SKM-1 treated with dmso at 0.1 percent for 144 hours (cell line): ENCODE measurements around the gene KRTAP2-4.
"Not testable (repeated sequence)": the region's sequence is repeated elsewhere in the genome, so short reads cannot be mapped to it uniquely, and the experiment has no call there.

Source experiments
- DNase-seq: peaks from one replicate; lab custom pipeline; 2025; ENCODE audit not compliant: unreplicated experiment; lab: John Stamatoyannopoulos, UW

Gene KRTAP2-4

DNA sequence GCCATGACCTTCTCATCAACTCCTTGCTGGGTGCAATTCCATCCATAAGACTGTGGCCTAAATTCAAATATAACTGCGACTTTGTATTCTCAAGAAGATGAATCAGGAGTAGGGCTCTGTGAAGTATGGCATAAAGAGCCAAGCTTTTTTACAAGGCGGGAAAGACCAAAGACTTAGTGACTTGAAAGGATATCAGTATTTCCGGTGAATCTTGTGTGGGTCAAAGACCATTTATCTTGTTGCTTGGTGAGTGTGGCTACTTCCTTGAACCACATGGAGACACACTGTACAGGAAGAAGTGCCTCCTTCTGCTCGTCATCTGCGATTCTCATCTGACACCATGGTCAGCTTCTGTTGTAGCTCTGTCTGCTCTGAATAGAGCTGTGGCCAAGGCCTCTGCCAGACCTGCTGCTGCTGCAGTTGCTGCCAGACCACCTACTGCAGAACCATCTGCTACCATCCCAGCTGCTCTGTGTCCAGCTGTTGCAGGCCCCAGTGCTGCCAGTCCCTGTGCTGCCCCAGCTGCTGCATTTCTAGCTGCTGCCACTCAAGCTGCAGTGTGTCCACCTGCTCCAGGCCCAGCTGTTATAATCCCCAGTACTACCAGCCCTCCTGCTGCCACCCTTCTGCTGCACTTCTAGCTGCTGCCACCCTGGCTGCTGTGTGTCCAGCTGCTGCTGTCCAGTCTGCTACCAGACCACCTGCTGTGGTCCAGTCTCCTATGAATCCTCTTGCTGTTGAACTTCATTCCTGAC, 6.1 kb upstream of the KRTAP2-4 start:
- DNase-seq: no peak

GRCh38 chr17:41069031-41069430, 3.4 kb upstream of the KRTAP2-4 start:
- DNase-seq: no peak

GRCh38 chr17:41067281-41067680, 1.6 kb upstream of the KRTAP2-4 start:
- DNase-seq: no peak

DNA sequence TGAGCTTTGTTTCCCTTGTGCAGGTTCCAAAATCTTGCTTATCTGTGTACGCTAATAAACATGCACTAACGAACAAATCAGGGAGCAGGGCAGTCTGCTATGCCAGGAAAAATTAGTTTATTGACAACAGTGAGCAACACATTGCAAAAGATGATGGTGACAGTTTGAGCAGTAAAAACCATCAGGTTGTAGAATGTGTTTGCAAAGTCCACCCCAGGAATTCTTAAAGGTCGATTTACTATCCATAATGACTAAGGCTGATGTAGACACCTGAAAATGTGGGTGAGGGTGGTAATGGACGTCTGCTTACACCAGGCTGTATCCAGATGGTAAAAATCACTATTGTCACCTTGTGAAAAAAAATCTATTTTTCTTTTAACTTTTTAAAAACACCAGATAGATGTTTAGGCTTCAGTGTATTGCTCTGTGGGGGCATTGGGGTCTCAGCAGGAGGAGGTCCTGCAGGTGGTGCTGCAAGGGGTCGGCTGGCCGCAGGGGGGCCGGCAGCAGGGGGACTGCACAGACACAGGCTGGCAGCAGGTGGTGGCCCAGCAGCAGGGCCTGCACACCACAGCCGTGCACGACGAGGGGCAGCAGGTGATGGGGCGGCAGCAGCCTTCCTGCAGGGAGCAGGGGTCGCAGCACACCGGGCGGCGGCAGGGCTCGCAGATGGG, 526 bp downstream of the KRTAP2-4 start:
- DNase-seq: not testable (repeated sequence)

DNA sequence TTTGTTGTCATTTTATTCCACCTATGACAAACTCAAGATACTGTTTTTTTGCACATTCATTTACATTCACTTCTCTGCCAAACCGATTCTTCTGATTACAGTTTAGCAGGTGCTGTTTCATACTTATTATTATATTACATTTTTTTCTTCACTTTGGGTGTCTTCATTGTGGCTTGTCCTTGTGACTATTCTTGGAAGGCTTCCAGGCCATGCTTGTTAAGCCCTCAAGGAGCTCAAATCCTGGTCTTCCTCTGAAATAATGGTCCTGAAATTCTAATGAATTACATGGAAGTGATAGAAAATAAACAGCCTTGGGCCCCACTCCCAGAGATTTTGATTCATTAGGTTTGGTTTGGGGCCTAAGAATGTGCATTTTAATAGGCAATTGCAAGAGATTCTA, 1.4 kb downstream of the KRTAP2-4 start:
- no peak for DNase-seq

DNA sequence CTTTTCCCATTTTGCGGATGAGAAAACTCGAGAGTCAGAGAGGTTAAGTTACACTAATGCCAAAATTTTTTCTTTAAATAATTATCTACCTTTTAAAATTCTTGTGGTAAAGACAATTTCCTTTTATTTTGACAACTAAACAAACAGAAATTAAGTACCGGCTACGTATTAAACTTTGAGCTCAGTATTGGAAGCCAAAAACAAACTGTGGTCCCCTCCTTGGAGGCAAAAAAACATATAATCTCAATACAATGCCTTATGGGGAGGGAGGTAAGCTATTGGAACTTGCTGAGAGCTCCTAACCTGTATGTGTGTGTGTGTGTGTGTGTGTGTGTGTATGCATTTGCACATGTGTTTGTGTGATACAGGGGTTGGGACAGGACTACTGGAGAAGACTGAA, 2.2 kb downstream of the KRTAP2-4 start:
- DNase-seq: no peak

DNA sequence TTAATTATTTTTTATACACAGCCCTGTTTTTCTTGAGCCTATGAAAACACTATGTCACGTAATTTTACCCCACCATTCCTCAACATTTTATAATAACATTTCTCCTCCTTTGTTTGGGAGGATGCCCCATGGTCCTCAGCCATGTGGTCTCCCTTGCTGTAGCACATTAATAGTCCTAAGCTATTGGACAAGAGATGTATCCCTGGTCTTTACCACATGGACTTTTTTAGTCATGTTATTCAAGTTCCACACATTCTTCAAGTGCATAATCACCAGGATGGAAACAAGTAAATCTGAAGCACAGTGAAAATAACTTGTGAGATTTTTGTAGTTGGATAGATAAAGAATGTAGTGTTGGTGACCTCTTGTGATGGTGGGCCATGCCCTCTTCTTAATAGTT, 3.7 kb downstream of the KRTAP2-4 start:
- DNase-seq: no peak

DNA sequence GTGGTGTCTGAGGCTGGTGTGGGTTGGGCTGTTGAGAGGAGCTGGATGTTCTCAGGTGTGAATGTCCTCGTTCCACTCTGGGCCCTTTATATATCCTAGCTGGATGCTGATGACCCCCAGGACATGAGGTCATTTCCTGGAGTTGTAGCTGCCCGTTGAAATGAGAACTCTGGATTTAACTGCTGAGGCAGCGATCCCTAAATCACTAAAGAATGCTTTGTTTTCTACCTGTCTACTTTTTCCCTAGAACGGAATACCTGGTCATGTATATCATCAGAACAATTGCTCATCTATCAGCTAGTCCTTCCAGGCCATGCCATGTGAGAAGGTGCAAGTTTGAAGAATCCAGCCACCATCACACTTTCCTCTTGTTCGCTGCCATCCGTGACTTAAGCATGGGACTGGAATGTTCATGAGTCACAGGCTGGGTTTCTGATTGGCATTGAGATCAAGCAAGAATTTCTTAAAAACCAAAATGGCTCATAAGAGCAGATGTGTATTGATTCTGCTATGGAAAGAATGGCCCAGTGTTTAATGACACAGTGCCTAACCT, 5.6 kb downstream of the KRTAP2-4 start, which contains the start of gene KRTAP2-3:
TSS of gene KRTAP2-3 (minus strand) at position 63 of the 553 bp plus-strand sequence. CDS start 64 bp downstream, outside the sequence.
- no peak for DNase-seq

GRCh38 chr17:41059276-41060051, 6.2 kb downstream of the KRTAP2-4 start:
- not testable (repeated sequence) for DNase-seq

DNA sequence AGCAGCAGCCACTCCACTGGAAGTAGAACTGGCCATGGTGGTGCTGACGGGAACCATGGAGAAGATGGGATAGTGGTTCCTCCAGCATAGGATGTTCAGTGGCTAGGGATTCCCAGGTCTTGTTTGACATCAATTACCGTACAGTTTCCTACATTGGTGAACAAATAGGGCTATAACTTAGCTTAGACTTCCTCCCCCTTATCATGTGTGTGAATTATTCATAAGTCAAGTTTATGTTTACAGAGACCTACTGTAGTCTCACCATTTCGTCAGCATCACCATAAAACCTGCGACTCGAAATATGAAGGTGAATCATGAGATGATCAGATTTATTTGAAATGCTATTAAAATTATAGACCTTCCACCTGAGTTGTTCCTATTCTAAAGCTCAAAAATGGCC, 6.9 kb downstream of the KRTAP2-4 start:
- no peak for DNase-seq

DNA sequence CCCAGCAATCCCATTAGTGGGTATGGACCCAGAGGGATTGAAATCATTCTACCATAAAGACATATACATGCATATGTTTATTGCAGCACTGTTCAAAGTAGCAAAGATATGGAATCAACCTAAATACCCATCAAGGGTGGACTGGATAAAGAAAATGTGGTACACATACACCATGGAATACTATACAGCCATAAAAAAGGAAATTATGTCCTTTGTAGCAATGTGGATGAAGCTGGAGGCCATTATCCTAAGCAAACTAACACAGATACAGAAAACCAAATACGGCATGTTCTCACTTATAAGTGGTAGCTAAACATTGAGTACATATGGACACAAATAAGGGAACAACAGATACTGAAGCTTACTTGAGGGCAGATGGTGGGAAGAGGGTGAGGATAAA, 8.1 kb downstream of the KRTAP2-4 start:
- no peak for DNase-seq

GRCh38 chr17:41055130-41055529, 10.5 kb downstream of the KRTAP2-4 start, which contains the start of gene KRTAP2-2:
KRTAP2-2 (minus strand) TSS chr17:41055230; CDS start chr17:41055211, 19 bp downstream.
- DNase-seq: not testable (repeated sequence)

DNA sequence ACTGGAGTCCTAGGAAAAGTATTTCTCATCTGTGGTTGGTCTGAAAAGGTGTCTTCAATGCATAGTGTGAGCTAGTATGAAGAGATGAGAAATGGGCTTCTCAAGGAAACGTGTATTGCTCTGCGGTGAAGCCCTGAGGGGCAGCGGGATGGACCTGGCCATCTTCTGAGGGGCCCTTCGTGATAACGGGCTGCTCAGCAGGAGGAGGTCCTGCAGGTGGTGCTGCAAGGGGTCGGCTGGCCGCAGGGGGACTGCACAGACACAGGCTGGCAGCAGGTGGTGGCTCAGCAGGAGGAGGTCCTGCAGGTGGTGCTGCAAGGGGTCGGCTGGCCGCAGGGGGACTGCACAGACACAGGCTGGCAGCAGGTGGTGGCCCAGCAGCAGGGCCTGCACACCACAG, 11.1 kb downstream of the KRTAP2-4 start:
- DNase-seq: not testable (repeated sequence)

DNA sequence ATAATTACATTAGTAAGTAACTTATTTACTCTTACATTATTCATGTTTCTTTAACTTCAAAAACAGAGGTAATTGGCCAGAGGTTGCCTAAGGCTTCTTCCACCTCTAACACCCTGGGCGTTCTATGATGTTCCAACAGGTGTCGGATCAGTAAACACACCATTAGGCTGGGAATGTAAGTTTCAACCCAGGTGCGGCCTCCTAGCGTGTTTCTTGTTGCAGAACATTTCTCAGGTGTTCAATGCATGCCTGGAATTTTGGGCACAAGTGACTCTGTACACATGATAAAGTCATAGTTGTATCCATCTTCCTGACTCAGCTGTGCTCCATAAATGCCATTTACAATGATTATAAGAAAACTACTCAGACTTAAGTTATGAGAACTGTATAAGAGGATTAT, 11.7 kb downstream of the KRTAP2-4 start:
- DNase-seq: no peak

DNA sequence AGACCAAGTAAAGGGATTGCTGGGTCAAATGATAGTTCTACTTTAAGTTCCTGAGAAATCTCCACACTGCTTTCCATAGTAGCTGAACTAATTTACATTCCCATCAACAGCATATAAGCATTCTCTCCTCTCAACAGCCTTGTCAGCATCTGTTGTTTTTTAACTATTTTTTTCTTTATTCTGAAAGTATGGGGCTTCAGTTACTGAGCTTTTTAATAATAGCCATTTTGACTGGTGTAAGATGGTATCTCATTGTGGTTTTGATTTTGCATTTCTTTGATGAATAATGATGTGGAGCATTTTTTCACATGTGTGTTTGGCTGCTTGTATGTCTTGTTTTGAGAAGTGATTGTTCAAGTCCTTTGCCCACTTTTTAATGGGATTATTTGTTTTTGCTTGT, 13.1 kb downstream of the KRTAP2-4 start:
- no peak for DNase-seq

DNA sequence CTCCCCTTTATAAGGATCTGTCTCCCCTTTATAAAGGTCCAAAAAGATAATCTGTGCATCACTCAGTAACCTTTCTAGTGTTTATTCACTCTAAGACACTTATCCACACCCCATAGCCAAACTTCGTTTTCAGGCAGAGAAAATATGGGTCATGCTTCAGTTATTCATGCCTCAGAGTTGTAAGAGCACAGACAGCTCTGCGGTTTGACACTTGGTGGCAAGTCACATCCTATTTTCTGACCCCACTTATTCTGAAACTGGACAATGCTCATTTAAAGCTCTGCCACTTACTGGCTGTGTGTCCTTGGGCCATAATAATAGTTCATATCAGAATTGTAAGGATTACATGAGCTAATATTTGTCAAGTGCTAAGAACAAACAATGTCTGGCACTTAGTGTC, 16.6 kb downstream of the KRTAP2-4 start:
- no peak for DNase-seq

DNA sequence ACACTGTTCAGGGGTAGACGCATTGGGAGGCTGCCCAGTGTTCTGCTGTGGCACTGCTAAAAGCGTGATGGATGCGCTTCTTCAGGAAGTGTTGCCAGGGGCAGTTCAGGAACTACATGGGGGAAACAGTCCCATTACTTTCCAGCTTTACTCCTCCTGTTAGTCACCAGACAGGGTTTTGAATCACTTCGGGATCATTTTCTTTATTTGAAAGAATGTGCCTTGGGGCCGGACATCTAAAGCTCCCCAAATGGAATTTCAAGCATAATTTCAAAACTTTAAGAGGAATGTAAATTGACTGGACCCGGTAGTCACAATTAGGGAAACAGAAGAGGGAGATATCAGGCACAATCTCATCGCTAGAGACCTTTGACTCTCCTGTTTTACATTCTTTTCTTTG, 17.2 kb downstream of the KRTAP2-4 start:
- no peak for DNase-seq

DNA sequence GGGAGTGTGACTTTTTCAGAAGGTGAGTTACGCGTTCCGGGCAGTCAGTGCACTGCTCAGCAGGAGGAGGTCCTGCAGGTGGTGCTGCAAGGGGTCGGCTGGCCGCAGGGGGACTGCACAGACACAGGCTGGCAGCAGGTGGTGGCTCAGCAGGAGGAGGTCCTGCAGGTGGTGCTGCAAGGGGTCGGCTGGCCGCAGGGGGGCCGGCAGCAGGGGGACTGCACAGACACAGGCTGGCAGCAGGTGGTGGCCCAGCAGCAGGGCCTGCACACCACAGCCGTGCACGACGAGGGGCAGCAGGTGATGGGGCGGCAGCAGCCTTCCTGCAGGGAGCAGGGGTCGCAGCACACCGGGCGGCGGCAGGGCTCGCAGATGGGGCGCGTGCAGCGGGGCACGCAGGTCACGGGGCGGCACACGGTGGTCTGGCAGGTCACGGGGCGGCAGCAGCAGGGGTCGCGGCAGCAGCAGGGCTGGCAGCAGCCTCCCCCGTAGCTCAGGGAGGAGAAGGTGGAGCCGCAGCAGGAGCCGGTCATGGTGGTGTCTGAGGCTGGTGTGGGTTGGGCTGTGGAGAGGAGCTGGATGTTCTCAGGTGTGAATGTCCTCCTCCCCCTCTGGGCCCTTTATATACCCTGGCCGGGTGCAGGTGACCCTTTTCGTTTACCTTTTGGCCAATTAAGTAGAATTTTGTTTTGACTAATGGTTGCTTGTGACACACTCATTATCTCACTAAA, 18.8 kb downstream of the KRTAP2-4 start, which contains the start of gene KRTAP2-1:
TSS of gene KRTAP2-1 (minus strand) at position 582 of the 731 bp plus-strand sequence. CDS start at position 533, 49 bp downstream.
- not testable (repeated sequence) for DNase-seq

GRCh38 chr17:41042953-41043352, 22.7 kb downstream of the KRTAP2-4 start:
- no peak for DNase-seq

DNA sequence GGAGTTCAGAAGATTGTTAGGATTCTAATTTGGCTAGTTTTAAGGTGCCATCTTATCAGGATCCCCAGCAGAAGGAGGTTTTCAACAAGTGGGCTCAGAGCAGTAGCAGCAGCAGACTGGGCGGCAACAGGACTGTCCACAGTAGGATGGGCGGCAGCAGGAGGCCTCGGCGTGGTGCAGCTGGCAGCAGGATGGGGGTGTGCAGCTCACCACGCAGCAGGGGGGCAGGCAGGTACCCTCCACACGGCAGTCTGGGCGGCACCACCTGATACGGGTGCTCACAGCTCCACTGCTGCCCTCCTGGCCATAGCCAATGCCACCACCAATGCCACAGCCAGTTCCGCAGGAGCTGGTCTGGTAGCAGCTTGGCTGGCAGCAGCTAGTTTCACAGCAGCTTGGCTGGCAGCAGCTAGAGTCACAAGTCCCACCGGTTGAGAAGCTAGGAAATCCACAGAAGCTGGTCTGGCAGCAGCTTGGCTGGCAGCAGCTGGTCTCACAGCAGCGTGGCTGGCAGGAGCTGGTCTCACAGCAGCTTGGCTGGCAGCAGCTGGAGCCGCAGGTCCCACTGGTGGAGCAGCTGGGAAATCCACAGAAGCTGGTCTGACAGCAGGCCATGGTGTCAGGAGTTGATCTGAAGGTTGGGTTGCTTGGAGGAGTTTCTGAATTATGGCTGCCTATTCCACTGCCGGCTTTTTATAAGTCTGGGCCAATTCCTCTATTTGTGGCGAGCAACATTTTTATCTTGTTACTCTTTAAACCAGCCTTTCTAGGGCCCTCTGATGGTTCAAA, 24.7 kb downstream of the KRTAP2-4 start, which contains the start of gene KRTAP1-1:
TSS of gene KRTAP1-1 (minus strand) at position 668 of the 789 bp plus-strand sequence. CDS start at position 615, 53 bp downstream.
- DNase-seq: not testable (repeated sequence)
